DLD1 (cell line): Measurements from ENCODE around the gene TRPM1.

Experiments used
- in situ Hi-C: cut with HindIII; loops from 2 replicates; pipeline ENCODE4 v1.10.0; 2017; ENCODE audit warnings: low sequenced_read_pairs

TRPM1 gene

GRCh38 chr15:31058236-31058962 lies 43.1 kb downstream of the TRPM1 start:
- in situ Hi-C loops = no loop called here

- in situ Hi-C loops = no loop called here
Observed at GRCh38 chr15:31051496-31052080, 49.9 kb downstream of the TRPM1 start.

- in situ Hi-C loops = no loop called here
Observed at GRCh38 chr15:31050953-31051352, 50.6 kb downstream of the TRPM1 start.

GRCh38 chr15:31049682-31050615 lies 51.6 kb downstream of the TRPM1 start:
- in situ Hi-C loops = no loop called here

GRCh38 chr15:31049111-31049510 lies 52.4 kb downstream of the TRPM1 start:
- in situ Hi-C loops = no loop called here

- in situ Hi-C loops = no loop called here
Observed at GRCh38 chr15:31047437-31047836, 54.1 kb downstream of the TRPM1 start.

- in situ Hi-C loops = no loop called here
Observed at GRCh38 chr15:31046759-31047359, 54.7 kb downstream of the TRPM1 start.

GRCh38 chr15:31045606-31046005 lies 55.9 kb downstream of the TRPM1 start:
- in situ Hi-C loops = no loop called here

GRCh38 chr15:31042751-31043150 lies 58.8 kb downstream of the TRPM1 start:
- in situ Hi-C loops = no loop called here

- in situ Hi-C loops = no loop called here
Observed at GRCh38 chr15:31041610-31042009, 59.9 kb downstream of the TRPM1 start.

GRCh38 chr15:31040611-31041010 lies 60.9 kb downstream of the TRPM1 start:
- in situ Hi-C loops = no loop called here

GRCh38 chr15:31039961-31040360 lies 61.6 kb downstream of the TRPM1 start:
- in situ Hi-C loops = no loop called here

GRCh38 chr15:31037731-31038477 lies 63.6 kb downstream of the TRPM1 start:
- in situ Hi-C loops = no loop called here

GRCh38 chr15:31036783-31037182 lies 64.7 kb downstream of the TRPM1 start:
- in situ Hi-C loops = no loop called here

- in situ Hi-C loops = no loop called here
Observed at GRCh38 chr15:31035610-31036009, 65.9 kb downstream of the TRPM1 start.

- in situ Hi-C loops = no loop called here
Observed at GRCh38 chr15:31034152-31034551, 67.4 kb downstream of the TRPM1 start.

- in situ Hi-C loops = no loop called here
Observed at GRCh38 chr15:31032961-31033371, 68.6 kb downstream of the TRPM1 start.

GRCh38 chr15:31031471-31032067 lies 70.0 kb downstream of the TRPM1 start:
- in situ Hi-C loops = no loop called here

- in situ Hi-C loops = no loop called here
Observed at GRCh38 chr15:31027910-31028578, 73.5 kb downstream of the TRPM1 start.

GRCh38 chr15:31025996-31026395 lies 75.5 kb downstream of the TRPM1 start:
- in situ Hi-C loops = no loop called here
